DOHH2 (cell line): Measurements from ENCODE around the gene HHATL.

Experiments
- H3F3A ChIP-seq: fragments of 200-600 bp; sonication (generic), shearing (Covaris generic); 2 replicates; pipeline ENCODE4 v1.6.0; 2016; ENCODE audit warnings: antibody characterized with exemption, mild to moderate bottlenecking; ENCODE audit not compliant: control insufficient read depth, insufficient read depth
- H3K27ac ChIP-seq: fragments of 200-600 bp; sonication (generic); 2 replicates; pipeline ENCODE4 v1.5.1; 2014; ENCODE audit warnings: low read depth, mild to moderate bottlenecking, low read length, moderate library complexity
- H3K27me3 ChIP-seq: fragments of 200-600 bp; sonication (generic); 2 replicates; pipeline ENCODE4 v1.6.1; 2014; ENCODE audit warnings: mild to moderate bottlenecking, low read length, mixed read lengths; ENCODE audit not compliant: control insufficient read depth
- H3K36me3 ChIP-seq: fragments of 200-600 bp; sonication (generic); 2 replicates; pipeline ENCODE4 v1.6.1; 2014; ENCODE audit warnings: mild to moderate bottlenecking, low read length, moderate library complexity, mixed read lengths; ENCODE audit not compliant: control insufficient read depth
- H3K4me1 ChIP-seq: fragments of 200-600 bp; sonication (generic); 2 replicates; pipeline ENCODE4 v1.6.1; 2014; ENCODE audit warnings: mild to moderate bottlenecking, low read length, mixed read lengths; ENCODE audit not compliant: control insufficient read depth
- H3K4me2 ChIP-seq: fragments of 200-600 bp; sonication (generic); 2 replicates; pipeline ENCODE4 v1.6.0; 2014; ENCODE audit warnings: mild to moderate bottlenecking, low read length, moderate library complexity
- H3K4me3 ChIP-seq: fragments of 200-600 bp; sonication (generic); 2 replicates; pipeline ENCODE4 v1.5.1; 2014; ENCODE audit warnings: mild to moderate bottlenecking, low read length, mixed read lengths
- H3K79me2 ChIP-seq: fragments of 200-600 bp; sonication (generic); 2 replicates; pipeline ENCODE4 v1.6.1; 2014; ENCODE audit warnings: mild to moderate bottlenecking, low read length, mixed read lengths; ENCODE audit not compliant: control insufficient read depth
- H3K9me2 ChIP-seq: fragments of 200-600 bp; sonication (generic); replicated peaks from 2 replicates; pipeline ENCODE4 v1.6.1; 2014; ENCODE audit warnings: mild to moderate bottlenecking, low read length, mixed read lengths; ENCODE audit not compliant: control insufficient read depth
- H3K9me3 ChIP-seq: fragments of 200-600 bp; sonication (generic); 2 replicates; pipeline ENCODE4 v1.6.1; 2014; ENCODE audit warnings: antibody characterized with exemption, low read length, mixed read lengths; ENCODE audit not compliant: control insufficient read depth, insufficient read depth
- H4K20me1 ChIP-seq: fragments of 200-600 bp; sonication (generic); 2 replicates; pipeline ENCODE4 v1.6.0; 2014; ENCODE audit warnings: low read depth, mild to moderate bottlenecking, antibody characterized with exemption, low read length, moderate library complexity; ENCODE audit not compliant: control insufficient read depth, insufficient read depth
- CTCF ChIP-seq: fragments of 200-600 bp; sonication (generic); IDR thresholded peaks from one replicate; pipeline ENCODE4 v1.5.1; 2014; ENCODE audit warnings: antibody characterized with exemption, mild to moderate bottlenecking, low read depth, low read length; ENCODE audit not compliant: poor library complexity, severe bottlenecking
- EZH2phosphoT487 ChIP-seq: fragments of 200-600 bp; sonication (generic); IDR thresholded peaks from 2 replicates; pipeline ENCODE4 v1.6.1; 2017; ENCODE audit warnings: borderline replicate concordance, mild to moderate bottlenecking, antibody characterized with exemption, low read length, moderate library complexity, mixed read lengths

HHATL gene

GRCh38 chr3:42703695-42704025, 1.1 kb upstream of the HHATL start:
- no peak overlapping the region for H3K4me3 ChIP-seq
- no peak overlapping the region for H3K27ac ChIP-seq
- TF ChIP-seq CTCF (no peak), EZH2phosphoT487 (no peak)
- no peaks in the 10 kb centered on the region for H3F3A ChIP-seq
- H3K4me2 ChIP-seq: no peak overlapping the region
- no peaks in the 10 kb centered on the region for H3K4me1 ChIP-seq
- no peaks in the 10 kb centered on the region for H3K27me3 ChIP-seq
- no peaks in the 10 kb centered on the region for H3K36me3 ChIP-seq
- H3K79me2 ChIP-seq: no peaks in the 10 kb centered on the region
- H4K20me1 ChIP-seq: no peaks in the 10 kb centered on the region
- H3K9me2 ChIP-seq: no peaks in the 10 kb centered on the region
- no peaks in the 10 kb centered on the region for H3K9me3 ChIP-seq

- H3K4me2 ChIP-seq: no peak overlapping the region
- no peaks in the 10 kb centered on the region for H4K20me1 ChIP-seq
- TF ChIP-seq CTCF (no peak), EZH2phosphoT487 (no peak)
- no peaks in the 10 kb centered on the region for H3K9me3 ChIP-seq
- H3K4me3 ChIP-seq: no peak overlapping the region
- no peaks in the 10 kb centered on the region for H3K79me2 ChIP-seq
- H3K36me3 ChIP-seq: no peaks in the 10 kb centered on the region
- no peak overlapping the region for H3K27ac ChIP-seq
- no peaks in the 10 kb centered on the region for H3F3A ChIP-seq
- H3K4me1 ChIP-seq: no peaks in the 10 kb centered on the region
- H3K9me2 ChIP-seq: no peaks in the 10 kb centered on the region
- H3K27me3 ChIP-seq: no peaks in the 10 kb centered on the region
Measured at GRCh38 chr3:42702982-42703694, 540 bp upstream of the HHATL start.

- Histone ChIP-seq H4K20me1 (no peaks in the 10 kb centered on the region), H3K79me2 (no peaks in the 10 kb centered on the region), H3F3A (no peaks in the 10 kb centered on the region), H3K4me2 (no peak overlapping the region), H3K36me3 (no peaks in the 10 kb centered on the region), H3K9me3 (no peaks in the 10 kb centered on the region), H3K27ac (no peak overlapping the region), H3K27me3 (no peaks in the 10 kb centered on the region), H3K9me2 (no peaks in the 10 kb centered on the region), H3K4me1 (no peaks in the 10 kb centered on the region), H3K4me3 (no peak overlapping the region)
- TF ChIP-seq CTCF (no peak), EZH2phosphoT487 (no peak)
Measured at GRCh38 chr3:42701371-42702065, 1.1 kb downstream of the HHATL start.
